OCI-LY3 (cell line): Measurements from ENCODE around the gene EOLA1.
"Not testable (repeated sequence)": the region's sequence is repeated elsewhere in the genome, so short reads cannot be mapped to it uniquely, and the experiment has no call there.

ENCODE experiments used
- H2AFZ ChIP-seq: fragments of 200-600, 300-600 bp; shearing (Covaris generic); 2 replicates; pipeline ENCODE4 v1.6.0; 2014; ENCODE audit warnings: antibody characterized with exemption, low read depth, low read length
- H3K27ac ChIP-seq: fragments of 200-600, 300-600 bp; sonication (generic); 2 replicates; pipeline ENCODE4 v1.5.1; 2014; ENCODE audit warnings: mild to moderate bottlenecking, low read length, moderate library complexity, mixed read lengths
- H3K27me3 ChIP-seq: fragments of 200-600, 300-600 bp; sonication (generic); 2 replicates; pipeline ENCODE4 v1.6.1; 2014; ENCODE audit warnings: low read depth, low read length, mixed read lengths
- H3K36me3 ChIP-seq: fragments of 200-600, 300-600 bp; sonication (generic); replicated peaks from 2 replicates; pipeline ENCODE3; 2014; ENCODE audit warnings: low read depth, low read length, mixed read lengths
- H3K4me1 ChIP-seq: fragments of 300-600, 200-600 bp; sonication (generic); 2 replicates; pipeline ENCODE4 v1.6.1; 2014; ENCODE audit warnings: low read length, mixed read lengths
- H3K4me2 ChIP-seq: fragments of 200-600, 300-600 bp; sonication (generic); 2 replicates; pipeline ENCODE4 v1.6.1; 2014; ENCODE audit warnings: low read length, mixed read lengths
- H3K4me3 ChIP-seq: fragments of 300-600, 200-600 bp; sonication (generic); 2 replicates; pipeline ENCODE4 v1.5.1; 2014; ENCODE audit warnings: antibody characterized with exemption, mild to moderate bottlenecking, low read length, moderate library complexity
- H3K79me2 ChIP-seq: fragments of 300-600, 200-600 bp; shearing (Covaris generic); 2 replicates; pipeline ENCODE4 v1.6.1; 2014; ENCODE audit warnings: mild to moderate bottlenecking, low read length, mixed read lengths
- H3K9ac ChIP-seq: fragments of 300-600, 200-600 bp; shearing (Covaris generic); 2 replicates; pipeline ENCODE4 v1.6.0; 2014; ENCODE audit warnings: mild to moderate bottlenecking, low read length, moderate library complexity
- H3K9me3 ChIP-seq: fragments of 200-600, 300-600 bp; shearing (Covaris generic); 2 replicates; pipeline ENCODE4 v1.6.1; 2014; ENCODE audit warnings: low read length, mixed read lengths; ENCODE audit not compliant: insufficient read depth
- H4K20me1 ChIP-seq: fragments of 200-600, 300-600 bp; sonication (generic); 2 replicates; pipeline ENCODE4 v1.6.1; 2016; ENCODE audit warnings: low read length, mixed read lengths; ENCODE audit not compliant: insufficient read depth
- EZH2phosphoT487 ChIP-seq: fragments of 200-600 bp; shearing (Covaris generic); IDR thresholded peaks from 2 replicates; pipeline ENCODE4 v1.6.1; 2018; ENCODE audit warnings: antibody characterized with exemption, mixed run types, low read depth
- TF ChIP-seq, protein P1 (sequence below): fragments of 200-600, 300-600 bp; sonication (generic); IDR thresholded peaks from 2 replicates; pipeline ENCODE4 v1.5.1; 2014; ENCODE audit warnings: antibody characterized with exemption, low read length, low read depth

Gene EOLA1

DNA sequence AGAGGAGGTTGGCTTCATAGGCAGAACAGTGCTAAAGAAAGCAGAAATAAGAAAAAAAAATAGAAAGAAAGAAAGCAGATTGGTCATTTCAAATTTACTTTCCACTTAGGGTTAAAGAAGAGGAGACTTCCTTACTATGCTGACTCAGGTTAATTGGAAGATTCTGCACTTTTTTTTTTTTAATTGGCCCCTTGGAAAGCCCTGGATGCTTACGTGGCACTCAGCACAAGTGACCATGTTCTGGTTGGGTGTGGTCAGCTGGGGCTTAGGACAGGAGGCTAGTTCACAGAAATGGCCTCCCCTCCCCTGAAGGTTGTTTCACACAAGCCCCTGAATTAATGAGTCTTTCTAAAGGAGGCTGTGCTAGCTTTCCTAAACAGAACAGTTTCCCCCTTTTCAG, 31.9 kb downstream of the EOLA1 start:
- no peak overlapping the region for H3K4me3 ChIP-seq
- no peaks in the 10 kb centered on the region for H3K9me3 ChIP-seq
- H3K4me2 ChIP-seq = no peak overlapping the region
- no peak overlapping the region for H3K27ac ChIP-seq
- no peak overlapping the region for H3K9ac ChIP-seq
- no peaks in the 10 kb centered on the region for H3K79me2 ChIP-seq
- H3K36me3 ChIP-seq = no peaks in the 10 kb centered on the region
- TF ChIP-seq EZH2phosphoT487 = no peak
- TF ChIP-seq, protein P1, sequence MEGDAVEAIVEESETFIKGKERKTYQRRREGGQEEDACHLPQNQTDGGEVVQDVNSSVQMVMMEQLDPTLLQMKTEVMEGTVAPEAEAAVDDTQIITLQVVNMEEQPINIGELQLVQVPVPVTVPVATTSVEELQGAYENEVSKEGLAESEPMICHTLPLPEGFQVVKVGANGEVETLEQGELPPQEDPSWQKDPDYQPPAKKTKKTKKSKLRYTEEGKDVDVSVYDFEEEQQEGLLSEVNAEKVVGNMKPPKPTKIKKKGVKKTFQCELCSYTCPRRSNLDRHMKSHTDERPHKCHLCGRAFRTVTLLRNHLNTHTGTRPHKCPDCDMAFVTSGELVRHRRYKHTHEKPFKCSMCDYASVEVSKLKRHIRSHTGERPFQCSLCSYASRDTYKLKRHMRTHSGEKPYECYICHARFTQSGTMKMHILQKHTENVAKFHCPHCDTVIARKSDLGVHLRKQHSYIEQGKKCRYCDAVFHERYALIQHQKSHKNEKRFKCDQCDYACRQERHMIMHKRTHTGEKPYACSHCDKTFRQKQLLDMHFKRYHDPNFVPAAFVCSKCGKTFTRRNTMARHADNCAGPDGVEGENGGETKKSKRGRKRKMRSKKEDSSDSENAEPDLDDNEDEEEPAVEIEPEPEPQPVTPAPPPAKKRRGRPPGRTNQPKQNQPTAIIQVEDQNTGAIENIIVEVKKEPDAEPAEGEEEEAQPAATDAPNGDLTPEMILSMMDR = no peak
- H4K20me1 ChIP-seq = no peaks in the 10 kb centered on the region
- peaks cover 8% of the 10 kb centered on the region for H3K4me1 ChIP-seq
- no peak overlapping the region for H2AFZ ChIP-seq
- H3K27me3 ChIP-seq = no peaks in the 10 kb centered on the region

DNA sequence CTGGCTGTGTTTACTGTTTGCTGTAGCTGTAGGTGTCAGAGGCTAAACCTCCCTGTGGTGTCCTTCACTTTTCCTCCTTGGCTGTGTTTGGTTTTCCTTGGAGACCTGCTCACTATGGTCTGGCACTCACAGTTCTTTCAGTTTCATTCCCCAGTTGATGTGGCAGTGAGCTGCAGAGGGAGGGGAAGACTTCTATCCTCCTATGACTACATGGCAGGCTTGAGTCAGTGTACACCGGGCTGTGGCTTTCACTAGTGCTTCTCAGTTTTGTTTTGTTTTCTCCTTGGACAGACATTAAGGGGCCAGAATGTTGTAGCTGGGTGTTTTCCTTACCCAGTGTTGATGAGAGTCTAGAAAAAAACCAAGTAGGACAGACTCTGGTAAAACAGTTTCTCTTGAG, 32.6 kb downstream of the EOLA1 start:
- not testable (repeated sequence) for H3K4me1 ChIP-seq, H3K9ac ChIP-seq, H2AFZ ChIP-seq

DNA sequence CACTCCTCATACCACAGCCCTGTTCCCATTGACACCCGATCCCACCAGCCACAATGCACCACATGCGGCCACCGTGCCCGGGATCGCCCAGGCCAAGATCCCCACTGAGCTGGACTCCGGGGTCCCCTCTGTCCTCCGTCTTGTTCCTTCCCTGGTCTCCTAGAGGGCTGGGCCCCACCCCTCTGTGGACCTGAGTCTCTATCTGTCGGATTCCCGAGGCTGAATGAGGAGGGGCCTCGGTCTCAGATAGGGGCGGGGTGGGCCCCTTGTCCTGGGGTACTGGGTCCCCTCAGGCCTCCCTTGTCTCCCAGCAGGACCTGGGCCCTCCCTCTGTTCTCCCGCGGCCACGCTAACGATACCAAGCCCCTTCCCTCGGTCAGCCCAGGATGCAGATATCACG, 44.8 kb downstream of the EOLA1 start:
- H3K27ac ChIP-seq, H4K20me1 ChIP-seq, H2AFZ ChIP-seq, H3K4me1 ChIP-seq, H3K9me3 ChIP-seq, H3K9ac ChIP-seq, H3K4me2 ChIP-seq, H3K27me3 ChIP-seq, H3K36me3 ChIP-seq, H3K4me3 ChIP-seq, H3K79me2 ChIP-seq: not testable (repeated sequence)

More for the DNA sequence above, 32.6 kb downstream of the EOLA1 start:
- H3K79me2 ChIP-seq, H3K4me3 ChIP-seq, H4K20me1 ChIP-seq, H3K27me3 ChIP-seq, H3K4me2 ChIP-seq, H3K36me3 ChIP-seq, H3K27ac ChIP-seq, H3K9me3 ChIP-seq: not testable (repeated sequence)

DNA sequence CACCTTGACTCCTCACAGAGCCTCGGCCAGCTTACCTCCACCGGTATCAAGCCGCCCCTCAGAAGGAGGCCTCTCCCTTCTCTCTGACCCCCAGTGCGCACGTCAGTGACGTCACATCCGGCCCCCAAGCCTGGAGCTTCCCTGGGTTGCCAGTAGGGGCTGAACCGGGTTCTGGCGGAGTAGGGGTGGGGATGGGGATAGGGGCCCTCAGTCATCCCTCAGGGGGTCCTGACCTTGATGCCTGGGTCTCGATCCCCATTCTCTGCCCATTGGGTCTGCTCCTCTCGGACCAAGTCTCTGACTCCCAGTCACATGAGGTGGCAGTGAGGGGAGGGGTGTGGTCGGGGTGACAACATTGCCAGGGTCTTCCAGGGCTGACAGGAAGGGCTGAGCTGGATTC, 46.5 kb downstream of the EOLA1 start, which contains the start of gene MAGEA9B:
Gene MAGEA9B (minus strand): TSS at position 101 of the 400 bp plus-strand sequence. CDS start 4,280 bp downstream, outside the sequence.
- H3K9ac ChIP-seq, H3K79me2 ChIP-seq, H3K27ac ChIP-seq, H3K4me3 ChIP-seq, H3K4me2 ChIP-seq, H2AFZ ChIP-seq, H3K9me3 ChIP-seq, H3K27me3 ChIP-seq, H3K36me3 ChIP-seq, H3K4me1 ChIP-seq, H4K20me1 ChIP-seq: not testable (repeated sequence)

DNA sequence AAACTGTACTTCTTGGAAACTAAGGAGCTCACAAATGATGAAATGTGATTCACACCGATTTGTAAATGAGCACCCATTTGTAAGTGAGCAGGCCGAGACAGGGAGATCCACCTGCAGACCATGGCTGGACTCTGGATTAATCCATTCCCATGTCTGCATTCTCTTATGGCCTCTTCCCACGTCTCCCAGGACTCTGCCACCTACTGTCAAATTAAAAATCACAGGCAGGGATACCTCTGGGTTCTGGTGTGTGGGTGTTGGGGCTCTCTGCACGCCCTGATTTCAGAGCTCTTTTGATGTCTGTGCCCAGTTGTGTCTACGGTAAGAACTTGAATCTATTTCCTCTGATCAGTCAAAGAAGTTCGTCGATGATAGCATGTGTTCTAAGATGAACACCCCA, 50.2 kb downstream of the EOLA1 start:
- not testable (repeated sequence) for H3K4me1 ChIP-seq, H2AFZ ChIP-seq, H3K9me3 ChIP-seq, H3K4me3 ChIP-seq, H4K20me1 ChIP-seq, H3K36me3 ChIP-seq, H3K9ac ChIP-seq, H3K27ac ChIP-seq, H3K4me2 ChIP-seq, H3K79me2 ChIP-seq, H3K27me3 ChIP-seq

DNA sequence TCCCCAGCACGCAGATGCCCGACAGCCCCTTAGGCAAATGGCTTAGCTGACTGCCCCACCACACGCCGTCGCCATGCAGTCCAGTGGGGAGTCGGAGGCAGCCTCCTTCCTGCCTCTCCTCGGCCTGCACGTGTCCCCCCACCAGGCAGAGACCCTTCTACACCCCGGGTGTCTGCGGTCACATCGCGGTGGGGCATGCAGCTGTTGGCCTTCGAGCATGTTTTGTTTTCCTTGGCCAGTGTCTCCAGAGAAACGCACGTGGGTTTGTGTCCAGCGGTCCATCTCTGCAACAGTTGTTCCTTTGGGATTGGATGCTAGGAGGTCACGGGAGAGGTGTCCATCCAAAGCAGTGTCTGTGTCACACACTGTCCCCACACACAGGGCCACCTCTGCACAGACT, 54.4 kb downstream of the EOLA1 start, which contains the start of gene HSFX2:
Gene HSFX2 (minus strand): TSS at position 101 of the 400 bp plus-strand sequence. CDS start 614 bp downstream, outside the sequence.
- H3K9ac ChIP-seq, H3K4me3 ChIP-seq, H3K27ac ChIP-seq, H3K79me2 ChIP-seq, H3K9me3 ChIP-seq, H4K20me1 ChIP-seq, H3K36me3 ChIP-seq, H2AFZ ChIP-seq, H3K4me1 ChIP-seq, H3K27me3 ChIP-seq, H3K4me2 ChIP-seq: not testable (repeated sequence)

DNA sequence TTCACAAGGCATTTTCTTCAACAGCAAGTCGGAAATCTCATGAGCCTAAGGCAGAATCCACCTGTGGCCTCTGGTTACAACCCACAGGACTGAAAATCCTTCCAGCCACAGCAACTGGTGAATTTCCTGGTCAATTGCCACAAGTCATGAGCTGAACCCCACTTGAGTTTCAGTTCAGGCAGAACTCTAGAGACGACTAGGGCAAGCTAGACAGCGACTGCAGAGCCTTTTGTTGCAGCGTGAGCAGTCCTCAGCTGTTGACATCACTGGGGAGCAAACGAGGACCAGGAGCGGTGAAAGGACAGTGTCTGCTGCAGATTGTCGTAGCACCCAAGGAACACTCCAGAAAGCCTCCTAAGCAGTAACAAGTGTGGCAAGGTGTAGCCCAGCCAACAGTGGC, 55.1 kb downstream of the EOLA1 start:
- not testable (repeated sequence) for H3K36me3 ChIP-seq, H2AFZ ChIP-seq, H3K9me3 ChIP-seq, H3K27ac ChIP-seq, H3K4me3 ChIP-seq, H3K4me2 ChIP-seq, H3K27me3 ChIP-seq, H3K9ac ChIP-seq, H4K20me1 ChIP-seq, H3K79me2 ChIP-seq, H3K4me1 ChIP-seq
